DOHH2 (cell line): ENCODE results near the gene HIVEP3.

ENCODE experiments used
- CTCF ChIP-seq: fragments of 200-600 bp; sonication (generic); IDR thresholded peaks from one replicate; pipeline ENCODE4 v1.5.1; 2014; ENCODE audit warnings: antibody characterized with exemption, mild to moderate bottlenecking, low read depth, low read length; ENCODE audit not compliant: poor library complexity, severe bottlenecking
- EZH2phosphoT487 ChIP-seq: fragments of 200-600 bp; sonication (generic); IDR thresholded peaks from 2 replicates; pipeline ENCODE4 v1.6.1; 2017; ENCODE audit warnings: borderline replicate concordance, mild to moderate bottlenecking, antibody characterized with exemption, low read length, moderate library complexity, mixed read lengths

DNA sequence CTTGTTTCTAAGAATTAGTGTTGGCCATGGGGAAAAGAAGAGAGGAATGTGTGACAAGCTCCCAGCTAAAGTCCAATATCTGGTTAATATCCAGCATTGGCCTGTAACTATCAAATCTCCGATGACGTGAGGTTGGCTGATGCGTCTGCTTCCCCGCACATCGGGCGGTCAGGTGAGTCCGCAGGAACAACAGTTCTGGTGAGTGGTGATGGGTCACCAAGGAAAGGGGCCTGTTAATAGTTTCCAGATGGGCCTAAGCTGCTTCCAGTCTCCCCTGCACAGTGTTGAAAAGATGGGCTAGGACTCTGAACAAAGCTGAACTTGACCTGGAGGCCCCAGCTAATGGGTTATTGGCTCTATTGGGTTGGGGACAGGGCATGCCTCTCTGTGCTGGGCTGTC, 241.1 kb downstream of the HIVEP3 start:
- TF ChIP-seq CTCF: no peak
- no peak for TF ChIP-seq EZH2phosphoT487
